C4-2B (cell line): ENCODE measurements around the gene ZNF521.

Source experiments
- CTCF ChIP-seq: fragments of 450-650 bp; conservative IDR thresholded peaks from 2 replicates; pipeline ENCODE4 v1.5.1; 2017; ENCODE audit warnings: mild to moderate bottlenecking
- ZFX ChIP-seq: fragments of 450-650 bp; IDR thresholded peaks from 2 replicates; pipeline ENCODE4 v1.6.1; 2017

GRCh38 chr18:25346561-25346960 lies 5.4 kb downstream of the ZNF521 start:
- TF ChIP-seq CTCF (no peak), ZFX (no peak)
